Stomach (tissue), 9 donors: Measurements from ENCODE around the gene SNRPB. TPM values are rescaled to one million over a fixed set of nuclear protein-coding genes. Genes with fewer than 3 reads are reported as not detected.

Experiments
- DNase-seq, 2 donors: peaks; one replicate each; pipeline versions ENCODE4 v3.0.0 to v3.0.0-alpha.2; 2013 to 2019
- H3K27ac ChIP-seq, 5 donors: fragments of 200-600 bp in 4 of 5; sonication (generic) in 4 of 5; one replicate each; pipeline ENCODE4 v1.5.1; 2013 to 2019; ENCODE audit warnings: mild to moderate bottlenecking in 1 of 5, moderate library complexity in 1 of 5
- H3K27me3 ChIP-seq, 3 donors: fragments of 200-600 bp; sonication (generic); one replicate each; pipeline ENCODE4 v1.5.1; 2017 to 2019; ENCODE audit warnings: mixed run types in 1 of 3
- H3K36me3 ChIP-seq, 4 donors: fragments of 200-600 bp; sonication (generic); 1 replicate in 3 of 4; 2 replicates in 1 of 4; pipeline ENCODE4 v1.5.1; 2016 to 2019
- H3K4me1 ChIP-seq, 4 donors: fragments of 200-600 bp; sonication (generic); one replicate each; pipeline ENCODE4 v1.5.1; 2016 to 2019
- H3K4me3 ChIP-seq, 4 donors: fragments of 200-600 bp; sonication (generic) in 3 of 4; one replicate each; pipeline ENCODE4 v1.5.1; 2016 to 2019; ENCODE audit warnings: mild to moderate bottlenecking in 1 of 4
- H3K9me3 ChIP-seq, 4 donors: fragments of 200-600 bp; sonication (generic); one replicate each; pipeline ENCODE4 v1.5.1; 2016 to 2019
- EP300 ChIP-seq: sonication (generic); formaldehyde crosslinking; IDR thresholded peaks from one replicate; pipeline ENCODE4 v1.6.1; 2017; ENCODE audit warnings: antibody characterized with exemption
- POLR2A ChIP-seq, 4 donors: fragments of 450-650 bp; IDR thresholded peaks; one replicate each; pipeline ENCODE4 v1.6.1; 2016; ENCODE audit warnings: antibody characterized with exemption in 4 of 4, control low read depth in 2 of 4, mild to moderate bottlenecking in 1 of 4, moderate library complexity in 1 of 4
- POLR2AphosphoS5 ChIP-seq, 3 donors: sonication (generic); formaldehyde crosslinking; IDR thresholded peaks; one replicate each; pipeline ENCODE4 v1.6.1; 2016; ENCODE audit warnings: antibody characterized with exemption in 3 of 3
- WGBS, 5 donors: extraction: QIAGEN DNeasy Blood & Tissue Kit in 3 of 5; methylation state at CpG; one replicate each; pipeline versions ENCODE4 v1.1.5 to v1.1.7; 2013 to 2018; 5-methylcytosine and 5-hydroxymethylcytosine counted together
- intact Hi-C: fragments of 100-400 bp; cut with DNase I; formaldehyde crosslinking; loops from one replicate; pipeline ENCODE4 v1.15.1; 2023; ENCODE audit warnings: low total_unique reads
- polyA plus RNA-seq, 3 donors: library from polyadenylated mRNA; stranded (reverse); fragments of 200-250 nt; gene quantifications; one replicate each; pipeline ENCODE4 v1.2.3, GENCODE V29; 2013
- total RNA-seq, 5 donors: library from RNA; depleted of rRNA; stranded (reverse); fragments of >200 nt; gene quantifications; one replicate each; pipeline versions ENCODE4 v1.1.0 to v1.2.3, GENCODE V29; 2014 to 2016
- TF ChIP-seq, protein P1 (sequence below), 7 experiments: fragments of 450-650 bp in 4 of 7; fragments of 200-600 bp in 3 of 7; sonication (generic) in 3 of 7; IDR thresholded peaks; one replicate each; pipeline ENCODE4 v1.5.1; 2016 to 2019; ENCODE audit warnings: antibody characterized with exemption in 7 of 7, control low read depth in 2 of 7, mild to moderate bottlenecking in 1 of 7
- donor health status: healthy with polysubstance abuse.
- donor health status: Bipolar disorder and iron deficiency.
- donor health status: healthy.

The SNRPB gene
- total and polyA plus RNA-seq, 8 donors: 46.4 to 329 (median 178) TPM

DNA sequence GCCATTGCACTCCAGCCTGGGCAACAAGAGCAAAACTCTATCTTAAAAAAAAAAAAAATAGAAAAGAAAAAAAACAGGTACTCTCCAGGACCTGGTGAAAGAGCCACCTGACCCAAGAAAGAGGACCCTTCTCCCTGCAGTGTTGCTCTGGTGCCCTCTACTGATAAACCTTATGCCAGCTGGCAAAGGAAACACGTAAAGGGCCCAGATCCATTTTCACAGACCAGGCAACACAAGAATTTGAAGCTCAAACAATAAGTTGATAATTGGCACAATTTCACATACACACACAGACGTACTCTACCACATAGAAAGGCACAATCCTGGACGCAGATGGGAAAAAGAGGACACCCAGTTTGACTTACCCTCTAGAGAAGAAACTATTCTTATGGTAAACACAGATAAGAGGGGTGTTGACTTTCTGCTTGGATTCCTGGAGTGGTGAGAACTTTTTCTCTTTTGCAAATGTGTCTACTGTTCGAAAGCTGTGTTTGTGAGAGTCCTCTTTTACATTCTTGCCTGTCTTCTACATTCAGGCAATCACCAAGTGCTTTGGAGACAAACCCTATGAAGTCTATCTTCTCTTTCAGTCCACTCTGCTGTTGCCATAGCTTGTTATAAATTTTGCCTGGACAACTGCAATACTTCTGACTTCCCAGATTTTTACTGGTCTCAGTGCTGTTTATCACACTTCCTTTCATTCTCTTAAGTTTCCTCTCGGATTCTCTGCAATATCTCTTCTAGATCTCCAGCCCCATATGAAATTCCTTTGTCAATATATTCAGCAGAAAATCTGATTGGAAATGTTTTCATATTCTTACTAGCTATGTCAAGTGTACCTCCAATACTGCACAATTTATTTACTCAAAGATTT lies 6.4 kb upstream of the SNRPB start:
- no peaks in the 10 kb centered on the region for H3K27me3 ChIP-seq
- TF ChIP-seq, protein P1, sequence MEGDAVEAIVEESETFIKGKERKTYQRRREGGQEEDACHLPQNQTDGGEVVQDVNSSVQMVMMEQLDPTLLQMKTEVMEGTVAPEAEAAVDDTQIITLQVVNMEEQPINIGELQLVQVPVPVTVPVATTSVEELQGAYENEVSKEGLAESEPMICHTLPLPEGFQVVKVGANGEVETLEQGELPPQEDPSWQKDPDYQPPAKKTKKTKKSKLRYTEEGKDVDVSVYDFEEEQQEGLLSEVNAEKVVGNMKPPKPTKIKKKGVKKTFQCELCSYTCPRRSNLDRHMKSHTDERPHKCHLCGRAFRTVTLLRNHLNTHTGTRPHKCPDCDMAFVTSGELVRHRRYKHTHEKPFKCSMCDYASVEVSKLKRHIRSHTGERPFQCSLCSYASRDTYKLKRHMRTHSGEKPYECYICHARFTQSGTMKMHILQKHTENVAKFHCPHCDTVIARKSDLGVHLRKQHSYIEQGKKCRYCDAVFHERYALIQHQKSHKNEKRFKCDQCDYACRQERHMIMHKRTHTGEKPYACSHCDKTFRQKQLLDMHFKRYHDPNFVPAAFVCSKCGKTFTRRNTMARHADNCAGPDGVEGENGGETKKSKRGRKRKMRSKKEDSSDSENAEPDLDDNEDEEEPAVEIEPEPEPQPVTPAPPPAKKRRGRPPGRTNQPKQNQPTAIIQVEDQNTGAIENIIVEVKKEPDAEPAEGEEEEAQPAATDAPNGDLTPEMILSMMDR (IDR thresholded peaks at IDR 0.05): peak in 1 of 7 experiments; percentile 10
- TF ChIP-seq POLR2AphosphoS5 (IDR thresholded peaks at IDR 0.05): no peak
- no peak for TF ChIP-seq POLR2A (IDR thresholded peaks at IDR 0.05)
- no peak for TF ChIP-seq EP300
- intact Hi-C loops: no loop called here
- 62 to 76% (median 74%) methylated on average over 5 of the region's 5 CpGs for WGBS, 5 donors
- peaks cover 0 to 9% (median 4%) of the 10 kb centered on the region in 4 donors for H3K4me1 ChIP-seq
- peaks cover 0 to 7% (median 4%) of the 10 kb centered on the region in 4 donors for H3K9me3 ChIP-seq
- H3K27ac ChIP-seq: no peak overlapping the region
- no peak overlapping the region for H3K4me3 ChIP-seq
- H3K36me3 ChIP-seq: peaks cover 0 to 24% (median 21%) of the 10 kb centered on the region in 4 donors
- DNase-seq: no peak

DNA sequence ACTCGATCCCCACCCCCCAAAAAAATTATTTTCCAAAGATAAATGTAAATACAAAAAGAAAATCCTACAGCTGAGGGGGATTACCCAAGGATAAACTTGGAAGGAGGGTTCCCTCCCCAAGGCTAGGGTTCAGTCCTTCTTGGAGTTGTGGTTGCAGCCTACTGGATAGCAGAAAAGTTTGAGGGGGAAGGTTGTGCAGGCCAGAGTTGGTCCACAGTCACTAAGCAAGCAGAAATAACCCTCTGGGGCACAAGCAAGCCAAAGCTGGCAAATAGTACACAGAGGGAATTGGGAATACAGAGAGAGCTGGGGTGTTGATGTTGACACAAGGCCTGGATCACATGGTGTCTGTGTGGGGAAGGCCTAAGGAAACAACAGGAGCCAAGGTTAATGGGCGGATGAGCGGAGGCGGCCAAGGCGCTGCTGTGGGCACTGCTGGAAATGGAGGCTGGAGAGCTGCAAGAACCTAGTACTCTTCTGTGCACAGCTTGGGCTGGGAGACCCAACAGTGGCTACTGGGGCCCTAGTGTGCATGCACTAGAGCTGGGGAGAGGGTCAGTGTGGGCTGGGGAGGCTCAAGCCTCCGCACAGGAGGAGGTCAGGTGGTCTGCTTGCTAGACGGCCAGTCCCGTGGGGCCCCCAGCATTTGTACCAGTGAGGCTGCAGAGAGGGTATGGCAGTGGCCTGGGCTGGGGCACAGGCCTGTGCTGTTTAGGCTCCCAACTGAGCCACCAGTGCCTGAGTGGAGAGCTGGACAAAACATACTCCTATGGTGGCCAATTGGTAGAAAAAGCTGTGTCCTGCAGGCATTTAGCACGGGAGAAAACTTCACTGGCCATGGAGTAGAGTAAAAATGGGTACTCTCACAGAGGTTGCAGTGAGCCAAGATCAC lies 5.5 kb upstream of the SNRPB start:
- Histone ChIP-seq H3K27me3 (no peaks in the 10 kb centered on the region), H3K4me3 (no peak overlapping the region), H3K27ac (peak overlapping the region in 3 of 5 donors; percentile 5 to 31 (median 21)), H3K4me1 (peaks cover 0 to 11% (median 6%) of the 10 kb centered on the region in 4 donors), H3K36me3 (peaks cover 0 to 15% (median 13%) of the 10 kb centered on the region in 4 donors), H3K9me3 (peaks cover 0 to 7% (median 4%) of the 10 kb centered on the region in 4 donors)
- intact Hi-C loops: no loop called here
- WGBS, 5 donors: 78 to 87% (median 81%) methylated on average over 9 of the region's 9 CpGs
- TF ChIP-seq POLR2AphosphoS5 (IDR thresholded peaks at IDR 0.05) (peak in 1 of 3 donors; percentile 20), EP300 (no peak), POLR2A (IDR thresholded peaks at IDR 0.05) (no peak)
- peak; percentile 26 to 48 for DNase-seq

DNA sequence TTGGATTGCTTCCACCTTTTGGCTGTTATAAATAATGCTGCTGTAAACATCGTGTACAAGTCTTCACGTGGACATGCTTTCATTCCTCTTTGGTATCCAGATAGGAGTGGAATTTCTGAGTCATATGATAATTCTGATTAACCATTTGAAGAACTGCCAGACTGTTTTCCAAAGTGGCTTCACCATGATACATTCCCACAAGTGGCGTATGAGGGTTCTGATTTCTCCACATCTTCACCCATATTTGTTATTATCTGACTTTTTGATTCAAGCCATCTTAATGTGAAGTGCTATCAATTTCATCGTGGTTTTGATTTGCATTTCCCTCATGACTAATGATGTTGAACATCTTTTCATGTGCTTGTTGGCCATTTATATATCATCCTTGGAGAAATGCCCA lies 2.9 kb upstream of the SNRPB start:
- TF ChIP-seq, protein P1 (IDR thresholded peaks at IDR 0.05): no peak
- TF ChIP-seq POLR2AphosphoS5 (IDR thresholded peaks at IDR 0.05) (no peak), POLR2A (IDR thresholded peaks at IDR 0.05) (no peak), EP300 (no peak)
- peaks cover 12 to 26% (median 22%) of the 10 kb centered on the region in 4 donors for H3K4me1 ChIP-seq
- WGBS, 5 donors: 40 to 61% (median 56%) methylated on average over 4 of the region's 4 CpGs
- no peak for DNase-seq
- intact Hi-C loops: no loop called here
- H3K27ac ChIP-seq: no peak overlapping the region
- no peaks in the 10 kb centered on the region for H3K9me3 ChIP-seq
- H3K27me3 ChIP-seq: no peaks in the 10 kb centered on the region
- peaks cover 0 to 1% (median 0%) of the 10 kb centered on the region in 4 donors for H3K36me3 ChIP-seq
- no peak overlapping the region for H3K4me3 ChIP-seq

DNA sequence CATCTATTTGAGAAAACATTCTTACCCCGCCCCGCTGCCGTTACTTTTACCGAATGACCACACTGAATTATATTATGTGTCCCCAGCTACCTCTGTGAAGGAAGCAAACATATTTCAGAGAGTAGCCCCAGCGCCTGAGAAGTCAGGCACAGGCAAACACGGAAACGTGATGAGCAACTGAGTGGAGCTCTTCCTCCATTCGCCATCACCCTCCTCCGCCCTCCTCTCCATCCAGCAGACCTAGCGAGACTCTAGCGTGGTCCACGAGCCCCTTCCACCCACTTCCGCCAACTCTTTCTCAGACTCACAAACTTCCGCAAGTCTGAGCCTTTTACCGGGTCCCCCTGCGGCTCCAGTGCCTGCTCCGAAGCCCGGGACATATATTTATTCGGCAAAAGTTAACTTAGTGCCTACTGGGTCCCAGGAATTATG lies 582 bp downstream of the SNRPB start:
- Histone ChIP-seq H3K9me3 (no peaks in the 10 kb centered on the region), H3K27ac (peak overlapping the region; percentile 67 to 97 (median 93)), H3K27me3 (no peaks in the 10 kb centered on the region), H3K36me3 (peaks cover 26 to 36% (median 31%) of the 10 kb centered on the region in 4 donors), H3K4me1 (peaks cover 14 to 35% (median 31%) of the 10 kb centered on the region in 4 donors), H3K4me3 (peak overlapping the region; percentile 61 to 90 (median 76))
- intact Hi-C loops: no loop called here
- peak in 1 of 2 donors; percentile 82 for DNase-seq
- no peak for TF ChIP-seq POLR2AphosphoS5 (IDR thresholded peaks at IDR 0.05)
- no peak for TF ChIP-seq POLR2A (IDR thresholded peaks at IDR 0.05)
- no peak for TF ChIP-seq EP300
- TF ChIP-seq, protein P1 (IDR thresholded peaks at IDR 0.05): no peak
- WGBS, 5 donors: 0 to 1% (median 1%) methylated on average over 19 of the region's 19 CpGs
